HG02759 (cell line): ENCODE data around the gene LDLRAD4.
"Not testable (repeated sequence)": the region's sequence is repeated elsewhere in the genome, so short reads cannot be mapped to it uniquely, and the experiment has no call there.

Experiments used
- ATAC-seq: cut with Tn5 transposase; IDR thresholded peaks from one replicate; pipeline ENCODE4 v1.9.1; 2021; ENCODE audit warnings: mild to moderate bottlenecking, moderate library complexity; ENCODE audit not compliant: unreplicated experiment

The LDLRAD4 gene

DNA sequence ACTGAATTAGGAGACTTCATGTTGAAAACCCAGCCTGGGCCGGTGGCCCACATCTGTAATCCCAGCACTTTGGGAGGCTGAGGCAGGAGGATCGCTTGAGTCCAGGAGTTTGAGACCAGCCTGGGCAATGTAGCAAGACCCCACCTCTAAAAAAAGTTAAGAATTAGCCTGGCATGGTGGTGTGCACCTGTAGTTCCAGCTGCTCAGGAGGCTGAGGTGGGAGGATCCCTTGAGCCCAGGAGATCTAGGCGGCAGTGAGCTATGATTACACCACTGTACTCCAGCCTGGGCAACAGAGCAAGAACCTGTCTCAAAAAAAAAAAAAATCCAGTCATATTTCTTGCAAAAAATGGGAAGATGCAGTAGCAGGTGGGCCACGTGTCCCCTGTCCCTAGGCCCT is 257.8 kb downstream of the LDLRAD4 start:
- ATAC-seq: not testable (repeated sequence)

DNA sequence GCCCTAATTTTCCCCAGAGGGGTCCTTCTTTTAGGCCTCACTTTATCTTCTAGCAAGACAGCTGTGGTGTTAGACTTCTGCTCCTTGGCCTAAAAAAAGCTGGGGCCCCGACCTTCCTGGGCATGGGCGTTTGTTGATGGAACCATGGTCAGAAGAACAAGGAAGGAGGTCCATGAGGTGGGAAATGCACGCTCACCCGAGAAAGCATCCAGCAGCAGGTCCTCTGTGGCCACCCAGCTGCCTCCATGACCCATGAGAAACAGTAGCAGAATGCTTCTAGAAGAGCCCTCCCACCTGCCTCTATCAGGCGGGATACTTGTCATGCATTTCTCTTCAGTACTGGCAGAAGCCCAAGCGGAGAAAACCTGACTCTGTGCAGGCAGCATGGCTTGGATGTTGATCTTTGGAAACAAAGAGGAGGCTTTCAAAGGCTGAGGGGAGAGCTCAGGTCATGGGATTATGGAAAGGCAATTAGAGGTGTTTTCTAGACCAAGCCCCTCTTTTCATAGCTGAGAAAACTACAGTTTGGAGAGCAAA is 258.7 kb downstream of the LDLRAD4 start:
- ATAC-seq: no peak

DNA sequence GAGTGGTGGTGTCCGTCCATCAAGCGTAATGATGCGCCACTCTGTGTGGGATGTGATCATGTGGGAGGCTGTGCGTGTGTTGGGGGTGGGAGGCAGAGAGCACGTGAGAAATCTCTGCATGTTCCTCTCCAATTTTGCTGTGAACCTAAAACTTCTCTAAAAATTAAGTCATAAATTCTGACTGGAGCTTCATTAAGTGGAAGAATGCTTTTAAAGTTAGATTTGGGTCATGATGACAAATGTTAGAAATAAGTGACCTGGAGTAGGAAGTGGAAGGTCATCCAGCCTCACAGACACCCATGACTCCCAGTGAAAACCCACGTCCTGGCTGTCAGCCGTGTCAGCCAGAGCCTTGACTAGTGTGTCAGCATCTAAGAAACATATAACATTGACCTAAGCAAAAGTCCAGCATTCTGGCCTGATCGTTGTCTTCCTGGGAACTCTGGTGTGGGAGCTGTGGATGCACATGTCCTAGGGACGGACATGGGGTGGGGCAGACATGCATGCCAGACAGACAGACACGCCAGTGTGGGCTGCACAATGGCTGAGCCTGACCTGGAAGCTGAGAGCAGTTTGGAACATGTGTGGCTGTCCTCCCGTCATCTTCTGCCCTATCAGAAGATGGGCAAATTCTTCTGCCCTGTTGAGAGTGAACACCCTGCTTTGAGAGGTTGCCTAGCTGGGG is 262.2 kb downstream of the LDLRAD4 start:
- no peak for ATAC-seq

DNA sequence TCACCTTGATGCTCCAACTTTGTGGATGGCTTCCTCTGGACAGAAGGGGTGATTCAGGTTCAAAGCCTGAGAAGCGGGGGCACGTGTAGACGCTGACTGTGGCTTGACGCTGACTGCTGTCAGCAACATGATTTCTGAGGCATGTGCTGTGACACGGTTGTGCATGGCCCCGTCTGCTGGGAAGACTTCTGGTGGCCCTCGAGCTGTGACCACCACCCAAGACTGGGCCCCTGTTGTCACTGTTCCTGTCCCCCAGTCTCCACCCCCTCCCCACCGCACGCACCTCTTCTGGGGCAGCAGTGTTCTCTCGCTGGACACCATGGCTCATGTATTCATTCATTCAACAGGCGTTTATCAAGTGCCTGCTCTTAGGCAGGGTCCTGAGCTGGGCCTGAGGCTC is 262.8 kb downstream of the LDLRAD4 start:
- no peak for ATAC-seq

DNA sequence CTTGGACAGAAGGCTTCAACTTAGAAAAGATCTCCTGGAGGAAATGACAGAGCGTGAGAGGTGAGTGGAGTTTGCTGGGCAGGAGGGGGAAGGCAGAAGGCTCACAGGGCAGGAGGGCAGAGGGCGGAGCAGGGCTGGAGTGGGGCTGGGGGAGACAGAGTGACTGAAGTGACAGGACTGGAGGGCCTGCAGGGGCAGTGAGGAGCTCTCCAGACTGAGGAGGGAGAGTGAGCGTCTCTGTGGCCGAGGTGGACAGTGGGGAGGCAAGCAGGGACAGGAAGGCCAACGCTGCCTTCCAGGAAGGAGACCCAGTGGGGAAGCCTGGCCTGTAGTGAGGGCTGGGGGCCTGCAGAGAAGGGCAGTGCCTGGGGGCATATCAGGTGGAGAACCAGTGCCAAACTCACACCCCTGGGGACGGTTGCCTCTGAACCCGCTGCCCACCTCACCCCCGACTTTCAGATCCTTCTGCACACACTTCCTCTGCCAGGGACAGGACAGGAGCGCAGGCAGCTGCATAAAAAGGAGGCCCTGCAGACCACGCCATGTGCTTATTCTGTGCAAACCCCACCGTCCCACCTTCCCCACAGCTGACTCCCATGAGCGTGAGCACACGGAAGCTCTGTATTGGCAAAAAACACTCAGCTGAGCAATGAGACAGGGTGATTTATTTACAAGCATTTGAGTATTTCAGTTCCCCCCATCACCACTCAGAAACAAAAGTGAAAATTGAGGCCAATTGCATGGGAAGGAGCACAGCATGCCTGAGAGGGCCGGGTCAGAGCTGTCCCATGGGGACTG is 263.5 kb downstream of the LDLRAD4 start:
- ATAC-seq: peak; percentile 93

DNA sequence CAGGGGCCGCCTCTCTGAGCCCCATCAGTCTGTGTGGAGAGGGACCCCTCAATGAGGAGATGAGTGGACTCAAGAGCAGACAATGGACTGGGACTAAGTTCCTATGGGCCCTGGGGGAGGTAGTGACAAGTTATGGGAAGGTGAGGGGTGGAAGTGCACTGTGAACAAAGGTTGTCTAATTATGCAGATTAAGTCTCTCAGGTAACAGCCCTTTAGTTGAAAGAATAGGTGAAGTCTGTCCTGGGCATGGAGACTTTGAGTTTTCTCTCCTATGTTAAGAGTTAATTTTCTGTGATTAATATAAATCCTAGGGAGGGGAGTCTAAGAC is 264.0 kb downstream of the LDLRAD4 start:
- ATAC-seq: no peak

DNA sequence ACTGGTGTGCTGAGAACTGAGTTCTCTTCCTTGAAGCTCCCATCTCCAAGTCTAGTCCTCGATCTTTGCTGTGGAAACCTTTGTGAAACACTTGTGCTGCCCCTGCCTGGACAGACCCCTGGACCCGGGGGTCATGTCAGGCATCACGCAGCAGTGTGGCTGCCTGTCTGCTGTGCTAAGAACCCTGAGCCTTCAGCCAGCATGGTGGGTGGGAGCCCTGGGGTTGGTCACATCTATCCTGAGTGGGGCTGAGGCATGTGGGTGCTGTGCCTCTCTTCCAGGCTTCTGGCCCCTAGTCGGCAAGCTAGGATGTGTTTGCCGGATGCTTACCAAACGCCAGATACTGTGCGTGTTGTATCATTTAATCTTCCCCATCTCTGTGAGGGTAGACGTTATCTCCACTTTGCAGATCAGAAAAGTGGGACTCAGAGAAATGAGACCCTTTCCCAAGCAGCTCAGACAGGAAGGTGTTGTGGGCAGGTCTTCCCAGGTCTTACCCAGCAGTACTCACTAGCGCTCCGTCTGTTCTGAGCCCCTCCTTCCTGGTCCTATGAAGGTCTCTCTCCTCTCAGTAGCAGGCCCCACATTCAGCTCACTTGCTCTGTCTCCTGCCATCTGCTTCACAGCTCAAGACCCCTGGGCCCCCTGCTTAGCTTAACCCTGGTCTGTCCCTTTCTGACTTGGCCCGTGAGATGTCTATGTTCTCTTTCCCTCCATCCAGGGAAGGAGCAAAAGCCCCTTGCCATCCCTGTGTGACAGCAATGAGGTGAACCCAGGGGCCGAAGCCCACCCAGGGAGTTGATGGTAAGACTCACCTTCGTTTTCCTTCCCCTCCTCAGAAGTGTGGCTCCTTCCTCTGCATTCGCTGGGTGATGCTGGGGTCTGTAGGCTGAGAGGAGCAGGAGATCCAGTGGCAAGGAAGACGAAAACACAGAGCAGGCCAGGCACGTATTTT is 265.0 kb downstream of the LDLRAD4 start:
- no peak for ATAC-seq

DNA sequence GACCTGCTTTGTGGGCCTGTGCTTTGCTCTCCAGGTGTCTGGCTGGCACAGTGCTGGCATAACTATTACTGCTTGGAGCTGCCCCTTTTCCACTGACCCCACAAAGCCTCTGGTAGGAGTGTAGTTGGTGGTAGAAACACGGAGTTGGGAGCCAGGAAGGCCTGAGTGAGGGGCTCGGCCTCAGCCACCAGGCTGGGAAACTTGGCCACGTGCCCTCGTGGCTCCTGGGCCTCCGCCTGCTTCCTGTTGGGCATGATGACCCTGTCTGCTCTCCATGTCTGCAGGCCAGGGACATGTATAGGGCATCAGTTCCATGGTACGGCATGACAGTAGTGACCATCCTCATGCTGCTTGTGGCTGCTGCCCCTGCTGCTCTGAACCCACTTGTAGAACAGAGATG is 266.6 kb downstream of the LDLRAD4 start:
- no peak for ATAC-seq

DNA sequence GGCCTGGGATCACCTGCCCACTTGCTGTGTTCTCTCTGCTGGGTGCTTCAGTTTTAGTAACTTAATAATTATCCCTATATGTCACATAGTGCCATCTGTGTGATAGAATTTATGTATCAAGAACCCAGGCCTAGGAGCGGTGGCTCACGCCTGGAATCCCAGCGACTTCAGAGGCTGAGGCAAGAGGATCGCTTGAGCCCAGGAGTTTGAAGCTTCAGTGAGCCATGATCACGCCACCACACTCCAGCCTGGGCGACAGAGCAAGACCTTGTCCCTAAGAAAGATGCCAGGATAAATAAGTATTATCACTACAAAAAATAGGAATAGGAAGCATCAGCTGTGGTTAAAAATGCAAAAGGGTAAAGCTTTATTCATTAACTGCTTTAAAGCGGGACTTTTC is 267.0 kb downstream of the LDLRAD4 start:
- ATAC-seq: no peak

DNA sequence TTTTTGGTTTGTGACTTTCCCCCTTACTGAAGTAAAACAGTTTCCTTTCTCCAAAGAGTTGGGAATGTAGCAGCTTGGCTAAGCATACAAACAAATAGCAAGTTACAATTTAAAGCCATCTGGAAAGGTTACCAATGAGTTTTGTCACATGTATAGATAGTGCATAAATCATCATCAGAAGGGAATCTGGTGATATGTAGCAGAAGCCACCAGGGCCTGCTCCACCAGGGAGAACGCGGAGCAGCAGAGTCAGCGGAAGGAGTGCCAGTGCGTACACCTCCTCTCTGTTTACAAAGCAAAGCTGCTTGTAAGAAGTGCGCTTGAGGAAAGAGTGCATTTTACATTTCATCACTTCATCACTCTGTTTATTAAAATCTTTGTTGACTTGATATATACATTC is 267.7 kb downstream of the LDLRAD4 start:
- no peak for ATAC-seq

DNA sequence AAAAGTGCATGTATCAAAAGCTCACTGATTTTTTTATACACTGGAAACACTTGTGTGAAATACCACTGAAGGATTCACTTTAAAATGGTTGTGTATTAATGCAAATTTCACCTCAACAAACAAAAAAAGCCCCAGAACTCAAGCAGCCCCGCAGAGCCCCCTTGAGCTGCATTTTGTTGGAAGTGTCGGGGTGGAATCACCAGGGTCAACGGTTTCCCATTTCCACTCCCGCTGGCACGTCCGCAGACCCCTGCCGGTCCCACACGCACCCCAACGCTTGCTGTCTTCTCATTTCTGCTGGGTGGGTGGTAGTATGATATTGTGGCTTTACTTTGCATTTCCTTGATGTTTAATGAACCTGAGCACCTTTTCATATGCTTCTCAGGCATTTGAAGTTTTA is 268.1 kb downstream of the LDLRAD4 start:
- no peak for ATAC-seq

DNA sequence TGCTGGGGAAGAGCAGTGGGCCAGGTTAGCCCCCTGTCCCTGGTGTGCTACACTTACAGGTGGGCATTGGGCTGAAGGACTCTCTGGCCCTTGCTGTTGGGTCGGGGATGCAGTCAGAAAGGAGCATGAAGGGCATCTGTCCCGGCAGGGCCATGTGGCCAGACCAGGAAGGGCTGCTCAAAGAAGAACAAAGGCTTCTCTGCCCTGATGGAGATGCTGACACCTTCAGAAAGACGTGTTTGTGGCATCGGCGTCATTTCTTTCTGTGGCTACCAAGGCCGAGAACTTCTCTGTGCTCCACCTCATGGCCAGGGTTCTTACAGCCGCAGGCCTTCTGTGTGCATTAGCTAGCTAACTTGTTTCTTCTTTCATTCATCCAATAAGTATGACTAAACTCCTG is 268.7 kb downstream of the LDLRAD4 start:
- ATAC-seq: no peak

DNA sequence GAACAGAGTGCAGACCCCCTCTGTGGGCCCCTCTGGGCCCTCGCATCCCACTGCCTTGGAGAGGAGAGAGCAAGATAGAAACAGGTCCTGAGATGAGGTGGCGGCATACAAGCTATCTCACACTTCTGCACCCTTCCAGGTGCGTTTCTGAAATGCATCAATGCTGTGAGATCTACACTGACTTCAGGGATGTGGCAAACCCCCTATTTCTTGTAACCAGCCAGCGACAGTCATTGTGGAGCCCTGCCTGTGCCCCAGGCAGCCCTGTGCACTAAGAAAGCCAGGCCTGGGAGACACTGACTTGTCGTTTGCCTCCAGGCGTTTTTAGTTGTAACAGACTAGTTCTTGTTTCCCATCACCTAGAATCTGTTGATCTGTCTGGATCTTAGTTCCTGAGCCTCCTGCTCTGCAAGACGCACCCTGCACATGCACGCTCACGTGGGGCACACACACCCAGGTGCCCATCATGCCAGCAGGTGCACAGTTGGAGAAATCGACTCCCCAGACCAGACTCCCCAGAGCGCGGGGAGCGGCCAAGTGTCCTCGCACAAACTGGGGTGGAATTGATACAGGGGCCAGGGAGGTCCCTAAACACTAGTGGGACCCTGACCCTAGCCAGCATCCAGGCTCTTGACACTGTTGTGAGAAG is 269.8 kb downstream of the LDLRAD4 start:
- no peak for ATAC-seq

DNA sequence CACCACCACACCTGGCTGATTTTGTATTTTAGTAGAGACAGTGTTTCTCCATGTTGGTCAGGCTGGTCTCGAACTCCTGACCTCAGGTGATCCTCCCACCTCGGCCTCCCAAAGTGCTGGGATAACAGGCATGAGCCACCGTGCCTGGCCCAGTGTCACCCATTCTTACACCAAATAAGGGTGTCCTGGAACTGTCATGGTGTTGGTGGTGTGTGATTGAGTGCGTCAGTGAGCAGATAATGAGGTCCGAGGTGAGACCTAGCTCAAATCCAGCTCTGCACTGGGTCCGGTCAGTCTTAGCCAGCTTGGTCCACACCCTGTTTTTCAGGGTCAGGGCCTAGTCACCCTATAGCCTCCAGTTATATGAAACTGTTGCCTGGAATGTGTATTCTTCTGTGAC is 270.7 kb downstream of the LDLRAD4 start:
- ATAC-seq: not testable (repeated sequence)

DNA sequence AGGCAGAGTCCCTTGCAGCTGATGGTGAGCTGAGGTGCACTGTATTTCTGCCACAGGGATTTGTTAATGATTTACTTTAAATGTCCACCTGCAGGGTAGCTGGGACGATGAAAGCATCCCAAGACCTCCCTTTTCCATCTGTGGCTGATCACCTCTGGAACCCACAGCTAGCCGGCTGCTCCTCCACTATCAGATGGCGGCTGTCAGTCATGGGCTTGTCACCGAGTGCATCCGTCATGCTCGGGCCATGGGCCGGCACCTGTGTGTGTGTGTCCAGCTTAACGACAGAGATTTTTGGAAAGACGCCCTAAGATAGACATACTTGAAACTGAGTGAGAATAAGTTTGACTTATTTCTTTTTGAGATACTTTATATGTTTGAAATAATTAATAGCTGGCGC is 272.6 kb downstream of the LDLRAD4 start:
- no peak for ATAC-seq

DNA sequence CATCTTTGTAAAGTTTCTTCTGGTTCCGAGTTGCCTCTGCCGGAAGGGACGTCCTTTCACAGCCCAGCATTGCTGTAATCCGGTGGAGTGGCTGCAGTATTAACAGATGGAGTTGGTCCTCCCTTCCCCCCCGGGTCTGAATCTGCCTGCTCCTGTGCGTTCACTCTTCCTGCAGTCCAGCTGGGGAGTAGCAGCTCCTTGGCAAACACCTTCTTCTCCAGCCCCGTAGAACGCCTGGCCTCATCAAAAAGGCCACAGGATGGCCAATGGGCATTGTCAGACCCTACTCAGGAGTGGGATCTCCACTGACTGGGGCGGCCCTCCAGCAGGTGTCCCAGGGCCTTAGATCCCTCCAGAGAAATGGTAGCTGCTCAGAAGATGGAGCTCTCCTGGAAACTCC is 273.8 kb downstream of the LDLRAD4 start:
- ATAC-seq: no peak

DNA sequence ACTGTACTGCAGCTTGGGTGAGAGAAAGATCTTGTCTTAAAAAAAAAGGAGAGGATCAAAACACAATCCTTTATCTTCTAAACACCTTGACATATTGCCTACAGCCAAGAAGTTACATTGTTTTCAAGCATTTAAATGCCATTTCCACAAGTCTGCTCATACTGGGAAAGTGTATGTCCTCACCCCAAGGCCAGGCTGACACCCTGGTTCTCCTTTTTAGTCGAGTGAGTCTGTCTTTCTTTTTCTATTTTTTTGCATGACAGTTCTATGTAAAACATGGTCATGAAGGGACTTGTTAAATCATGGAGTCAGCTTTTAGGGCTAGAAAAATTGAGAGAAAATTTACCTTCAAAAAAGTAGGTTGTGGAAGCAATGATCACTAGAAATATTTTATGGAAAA is 274.5 kb downstream of the LDLRAD4 start:
- no peak for ATAC-seq

DNA sequence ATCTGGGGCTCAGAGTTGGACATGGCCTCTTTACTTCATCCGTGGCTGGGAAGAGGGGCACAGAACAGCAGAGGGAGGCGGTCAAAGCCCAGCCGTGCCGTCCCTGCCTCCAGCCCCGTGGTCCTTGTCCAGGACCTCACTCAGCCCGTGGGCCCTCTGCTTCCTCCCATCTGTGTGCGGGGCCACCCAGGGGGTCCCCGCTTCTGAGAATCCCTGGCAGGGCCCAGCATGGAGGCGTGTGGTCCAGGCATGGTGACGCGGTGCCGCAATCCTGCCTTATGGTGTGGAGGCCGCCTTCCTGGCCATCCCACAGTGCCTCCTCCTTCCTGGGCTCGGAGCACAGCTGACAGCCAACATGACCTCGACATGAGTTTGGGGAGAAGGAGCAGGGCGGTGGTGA is 275.2 kb downstream of the LDLRAD4 start:
- ATAC-seq: no peak

DNA sequence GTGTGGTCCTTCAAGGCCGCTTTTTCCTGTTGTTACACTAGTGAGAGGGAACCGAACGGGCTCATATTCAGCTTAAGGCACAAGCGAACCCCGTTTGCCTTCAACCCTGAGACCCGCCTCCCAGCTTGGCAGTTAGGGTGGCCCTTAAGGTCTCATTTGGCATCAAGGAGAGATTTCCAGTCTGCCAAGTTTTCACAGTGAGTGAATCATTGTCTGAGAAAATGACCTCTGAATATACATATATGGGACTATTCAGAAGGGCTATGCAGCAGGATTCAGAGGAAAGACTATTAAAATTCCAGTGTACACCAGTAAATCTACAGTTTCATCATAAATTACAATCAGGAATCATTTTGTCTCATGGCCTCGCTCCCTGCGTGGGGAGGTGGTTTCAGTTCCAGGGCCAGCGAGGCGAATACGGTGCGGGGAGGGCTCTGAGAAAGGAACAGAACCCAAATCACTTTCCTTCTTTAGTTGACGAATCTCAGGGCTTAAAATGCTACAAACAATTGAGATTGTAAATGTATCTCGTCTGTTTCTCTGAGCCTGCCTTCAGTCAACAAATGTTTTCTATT is 276.4 kb downstream of the LDLRAD4 start:
- no peak for ATAC-seq

DNA sequence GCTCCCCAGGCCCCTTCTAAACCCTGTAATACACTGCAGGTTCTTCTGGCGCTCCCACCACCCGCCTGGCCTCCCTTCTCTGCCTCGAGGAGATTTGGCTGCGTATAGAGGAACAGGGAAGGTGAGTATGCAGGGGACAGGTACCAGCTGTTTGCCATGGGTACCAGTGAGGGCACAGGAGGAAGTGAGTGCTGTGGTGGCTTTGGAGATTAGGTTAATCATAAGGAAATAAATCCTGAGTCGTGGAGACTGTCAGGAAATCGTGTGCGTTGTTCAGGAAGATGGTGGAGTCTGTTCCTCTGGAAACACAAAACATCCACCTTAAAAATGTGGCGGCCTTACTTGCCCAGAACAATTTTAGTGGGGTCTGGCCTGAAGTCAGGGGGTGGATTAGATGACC is 277.4 kb downstream of the LDLRAD4 start:
- ATAC-seq: no peak
